GM20000 (cell line): ENCODE data around the gene EPB41.
"Not testable (repeated sequence)": the region's sequence is repeated elsewhere in the genome, so short reads cannot be mapped to it uniquely, and the experiment has no call there.

Source experiments
- DNase-seq: peaks from one replicate; pipeline ENCODE4 v3.0.0; 2012; ENCODE audit warnings: low spot score
- CTCF ChIP-seq: IDR thresholded peaks from 2 replicates; pipeline ENCODE4 v1.5.1; 2012; ENCODE audit warnings: mild to moderate bottlenecking, control low read depth; ENCODE audit errors: extremely low read depth, missing control alignments

The EPB41 gene

GRCh38 chr1:28914228-28915030 lies at the start of gene EPB41:
TSS of gene EPB41 (plus strand) at chr1:28914569. CDS start at chr1:28987438, 72,869 bp downstream.
- TF ChIP-seq CTCF = no peak
- peak; percentile 95 for DNase-seq

GRCh38 chr1:28864695-28865094 lies 49.7 kb upstream of the EPB41 start:
- DNase-seq = no peak
- no peak for TF ChIP-seq CTCF

- DNase-seq = no peak
- TF ChIP-seq CTCF = no peak
These were observed 48.2 kb upstream of the EPB41 start for GRCh38 chr1:28865997-28866650.

GRCh38 chr1:28867850-28868249 lies 46.5 kb upstream of the EPB41 start:
- no peak for DNase-seq
- TF ChIP-seq CTCF = no peak

DNA sequence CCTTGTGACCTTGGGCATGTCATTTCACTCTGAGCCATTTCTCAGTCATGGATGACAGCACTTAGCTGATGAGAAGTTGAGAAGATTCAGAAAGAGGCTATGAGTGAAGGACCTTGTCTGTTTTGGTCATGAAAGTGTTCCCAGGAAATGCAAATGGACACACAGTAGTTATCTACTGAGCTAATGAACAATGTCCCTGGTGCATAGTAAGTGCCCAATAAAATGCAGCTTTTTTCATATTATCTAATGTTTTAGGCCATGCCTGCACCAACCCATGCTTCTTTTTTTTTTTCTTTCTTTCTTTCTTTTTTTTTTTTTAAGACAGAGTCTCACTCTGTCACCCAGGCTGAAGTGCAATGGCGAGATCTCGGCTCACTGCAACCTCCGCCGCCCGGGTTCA lies 44.4 kb upstream of the EPB41 start:
- TF ChIP-seq CTCF = no peak
- DNase-seq = no peak

GRCh38 chr1:28871631-28872401 lies 42.6 kb upstream of the EPB41 start:
- no peak for DNase-seq
- no peak for TF ChIP-seq CTCF

- DNase-seq = not testable (repeated sequence)
These were observed 39.2 kb upstream of the EPB41 start for GRCh38 chr1:28875134-28875533.
